ENCODE measurements around the gene MAPK8IP3.
"Not testable (repeated sequence)": the region's sequence is repeated elsewhere in the genome, so short reads cannot be mapped to it uniquely, and the experiment has no call there.

Gene MAPK8IP3

GRCh38 chr16:1788095-1788707, 82.2 kb downstream of the MAPK8IP3 start:
- DNase-seq: no peak

GRCh38 chr16:1788708-1789100, 82.7 kb downstream of the MAPK8IP3 start:
- no peak for DNase-seq

GRCh38 chr16:1789643-1790045, 83.6 kb downstream of the MAPK8IP3 start:
- DNase-seq: no peak

- DNase-seq: no peak
Observed at GRCh38 chr16:1790261-1790610, 84.2 kb downstream of the MAPK8IP3 start.

- no peak for DNase-seq
Observed at GRCh38 chr16:1790611-1791255, 84.7 kb downstream of the MAPK8IP3 start.

- DNase-seq: no peak
Observed at GRCh38 chr16:1791256-1791942, 85.4 kb downstream of the MAPK8IP3 start.

- no peak for DNase-seq
Observed at GRCh38 chr16:1791943-1792812, 86.2 kb downstream of the MAPK8IP3 start.

- DNase-seq: no peak
Observed at GRCh38 chr16:1792836-1793577, 87.0 kb downstream of the MAPK8IP3 start.

- no peak for DNase-seq
Observed at GRCh38 chr16:1793578-1794220, 87.7 kb downstream of the MAPK8IP3 start, which contains the start of gene IGFALS. TSS of gene IGFALS (minus strand) at chr16:1793705. CDS start at chr16:1793652, 53 bp downstream.

GRCh38 chr16:1794221-1794871, 88.4 kb downstream of the MAPK8IP3 start:
- no peak for DNase-seq

GRCh38 chr16:1794908-1795666, 89.1 kb downstream of the MAPK8IP3 start:
- DNase-seq: no peak

GRCh38 chr16:1799263-1799662, 93.3 kb downstream of the MAPK8IP3 start:
- DNase-seq: not testable (repeated sequence)

- no peak for DNase-seq
Observed at GRCh38 chr16:1800701-1801100, 94.7 kb downstream of the MAPK8IP3 start.

- DNase-seq: no peak
Observed at GRCh38 chr16:1807626-1808025, 101.6 kb downstream of the MAPK8IP3 start.

GRCh38 chr16:1808691-1809090, 102.7 kb downstream of the MAPK8IP3 start:
- no peak for DNase-seq

- no peak for DNase-seq
Observed at GRCh38 chr16:1809281-1809801, 103.3 kb downstream of the MAPK8IP3 start.

GRCh38 chr16:1810106-1810505, 104.1 kb downstream of the MAPK8IP3 start:
- DNase-seq: no peak

GRCh38 chr16:1810536-1810935, 104.5 kb downstream of the MAPK8IP3 start:
- no peak for DNase-seq

- DNase-seq: no peak
Observed at GRCh38 chr16:1812732-1813163, 106.8 kb downstream of the MAPK8IP3 start.

- no peak for DNase-seq
Observed at GRCh38 chr16:1815461-1815860, 109.5 kb downstream of the MAPK8IP3 start.
